CD4-positive, alpha-beta T cell treated with Interleukin-6 at 100 ng/mL for 8 hours (primary cell): Measurements from ENCODE around the gene AKR1B15.
A peak's percentile ranks its signal among the peaks of the same experiment; 100 is the strongest.
"Not testable (repeated sequence)": the region's sequence is repeated elsewhere in the genome, so short reads cannot be mapped to it uniquely, and the experiment has no call there.

Source experiments
- DNase-seq: peaks from one replicate; pipeline ENCODE4 v3.0.0-alpha.2; 2020; ENCODE audit warnings: mixed read lengths, low spot score

AKR1B15 gene

DNA sequence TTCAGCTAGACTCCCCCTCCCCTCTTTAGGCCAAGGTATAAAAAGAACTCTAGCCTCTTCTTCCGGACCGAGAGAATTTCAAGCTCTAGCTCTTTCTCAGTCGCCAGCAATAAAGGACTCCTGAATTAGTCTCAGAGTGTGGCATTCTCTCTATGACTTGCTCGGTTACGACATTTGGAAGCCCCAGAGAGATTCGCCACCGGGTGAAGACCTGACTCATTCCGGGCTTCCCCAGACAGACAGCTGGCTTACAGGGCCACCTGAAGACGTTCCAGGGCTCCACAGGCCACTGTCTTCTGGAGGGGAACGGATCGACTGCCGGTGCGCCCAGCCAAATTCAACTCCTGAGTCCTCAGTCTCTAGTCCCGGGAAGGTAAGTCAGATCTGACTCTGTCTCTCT, at the start of gene AKR1B15:
Gene AKR1B15 (plus strand): TSS at position 234 of the 400 bp plus-strand sequence. CDS start 15,510 bp downstream, outside the sequence.
- DNase-seq: no peak

- DNase-seq: no peak
These were observed 48.5 kb upstream of the AKR1B15 start for GRCh38 chr7:134500406-134500805.

DNA sequence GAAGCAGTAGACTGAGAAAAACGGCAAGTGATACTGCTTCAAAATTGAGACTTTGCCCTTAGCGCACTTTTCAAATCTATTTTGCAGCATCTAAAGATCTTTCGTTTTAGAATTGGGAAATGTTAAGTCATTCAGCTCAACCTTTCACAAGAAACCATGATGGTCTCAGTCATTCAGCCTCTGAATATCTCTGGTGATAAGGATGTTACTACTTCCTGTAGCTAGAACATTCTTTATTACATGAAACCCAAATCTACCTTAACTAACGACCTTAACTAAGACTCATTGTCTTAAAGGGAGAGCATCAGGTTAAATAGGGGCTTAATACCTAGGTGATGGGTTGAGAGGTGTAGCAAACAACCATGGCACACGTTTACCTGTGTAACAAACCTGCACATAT, 47.9 kb upstream of the AKR1B15 start:
- DNase-seq: no peak

- DNase-seq: no peak
These were observed 46.2 kb upstream of the AKR1B15 start for GRCh38 chr7:134502463-134503371.

DNA sequence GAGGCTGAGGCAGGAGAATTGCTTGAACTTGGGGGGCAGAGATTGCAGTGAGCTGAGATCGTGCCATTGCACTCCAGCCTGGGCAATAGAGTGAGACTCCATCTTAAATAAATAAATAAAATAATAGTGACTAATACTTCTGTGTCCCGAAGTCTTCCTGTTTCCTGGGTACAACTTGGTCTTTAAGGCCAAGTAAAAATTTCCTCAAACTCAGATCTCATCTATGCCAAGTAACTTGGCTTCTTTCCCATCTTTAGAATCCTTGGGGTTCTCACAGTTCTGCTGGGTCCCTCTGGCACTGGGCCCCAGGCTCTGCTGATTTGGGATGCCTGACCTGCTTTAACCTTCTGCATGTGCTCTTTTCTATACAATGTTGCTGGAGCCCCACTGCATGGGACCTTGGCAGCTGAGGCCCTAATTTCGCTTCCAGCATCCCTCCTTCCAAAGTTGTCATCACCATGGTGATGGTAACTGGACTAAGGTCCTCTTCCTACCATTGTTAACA, 44.2 kb upstream of the AKR1B15 start:
- no peak for DNase-seq

GRCh38 chr7:134505856-134506255, 43.1 kb upstream of the AKR1B15 start:
- no peak for DNase-seq

DNA sequence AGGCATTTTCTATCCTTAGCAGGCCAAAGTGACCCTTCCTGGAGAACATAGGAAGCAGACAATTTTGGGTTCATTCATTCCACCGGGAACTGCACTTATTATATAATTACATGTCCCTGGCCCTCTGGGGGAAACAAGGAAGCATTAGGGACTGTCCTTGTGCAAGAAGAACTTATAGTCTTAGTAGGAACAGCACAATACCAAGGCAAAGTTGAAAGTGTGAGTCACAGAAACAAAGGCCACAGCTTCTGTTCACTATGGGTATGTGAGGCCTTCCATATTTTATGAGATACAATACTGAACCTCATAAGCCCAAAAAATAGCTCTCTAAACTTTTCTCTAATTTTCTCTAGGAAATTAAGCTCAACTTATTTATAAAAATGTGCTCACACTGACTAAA, 39.9 kb upstream of the AKR1B15 start:
- no peak for DNase-seq

- DNase-seq: no peak
These were observed 38.3 kb upstream of the AKR1B15 start for GRCh38 chr7:134510646-134511045.

DNA sequence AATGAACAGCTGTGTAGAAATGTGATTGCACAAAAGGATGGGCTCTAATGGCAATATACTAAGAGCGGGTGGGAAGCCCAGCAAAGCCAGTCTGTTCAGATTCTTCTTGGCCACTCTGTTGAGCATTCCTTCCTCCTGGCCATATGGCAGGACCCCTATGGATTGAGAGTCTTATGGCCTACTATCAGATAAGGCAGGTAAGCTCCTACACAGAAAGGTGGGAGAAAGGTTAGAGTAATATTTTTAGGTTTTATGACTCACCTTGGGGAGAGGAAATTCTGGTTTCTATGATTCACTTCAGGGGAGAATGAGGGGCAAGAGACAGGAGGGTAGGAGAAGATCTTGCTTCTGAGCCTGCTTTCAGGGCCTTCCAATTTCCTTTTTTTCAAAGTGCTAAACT, 36.6 kb upstream of the AKR1B15 start:
- no peak for DNase-seq

- DNase-seq: peak; percentile 5
These were observed 35.6 kb upstream of the AKR1B15 start for GRCh38 chr7:134513169-134513752.

GRCh38 chr7:134514106-134514505, 34.8 kb upstream of the AKR1B15 start:
- DNase-seq: no peak

GRCh38 chr7:134514663-134515062, 34.2 kb upstream of the AKR1B15 start:
- peak; percentile 50 for DNase-seq

DNA sequence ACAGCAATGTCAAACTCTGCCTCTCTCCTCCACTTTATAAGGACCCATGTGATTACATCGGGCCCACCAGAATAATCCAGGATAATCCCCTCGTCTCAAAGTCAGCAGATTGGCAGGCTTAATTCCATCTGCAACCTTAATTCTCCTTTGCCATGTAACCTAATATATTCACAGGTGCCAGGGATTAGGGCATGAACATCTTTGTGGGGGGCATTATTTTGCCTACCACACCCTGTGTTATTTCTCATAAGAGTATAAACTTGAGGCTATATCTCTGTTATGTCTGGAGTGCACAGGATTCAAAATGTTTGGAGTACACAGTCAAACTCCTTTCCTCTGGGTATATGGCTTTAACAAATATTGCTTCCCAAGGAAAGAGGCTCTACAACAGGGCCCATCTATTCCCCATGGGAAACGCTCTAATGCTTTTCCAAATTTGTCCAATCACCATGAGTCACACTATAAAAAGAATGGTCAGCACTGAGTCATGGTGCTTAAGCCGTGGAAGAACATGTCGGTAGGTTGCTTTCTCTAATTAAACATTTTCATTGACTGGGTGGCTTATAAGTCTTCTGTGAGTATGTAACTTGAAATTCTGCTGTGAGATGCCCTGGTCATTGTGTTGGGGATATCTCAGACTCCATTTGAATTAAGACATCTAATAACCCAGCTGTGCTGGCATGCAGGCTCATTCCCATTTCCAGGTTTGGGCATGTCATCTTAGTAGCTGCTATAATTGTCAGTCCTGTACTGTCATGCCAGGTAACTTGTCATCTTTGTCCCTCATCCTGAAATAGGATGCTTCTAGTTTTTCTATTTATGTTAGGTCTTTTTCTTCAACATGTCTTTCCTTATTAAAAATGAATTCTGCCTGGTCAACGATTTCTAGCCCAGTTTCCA, 33.1 kb upstream of the AKR1B15 start:
- no peak for DNase-seq

DNA sequence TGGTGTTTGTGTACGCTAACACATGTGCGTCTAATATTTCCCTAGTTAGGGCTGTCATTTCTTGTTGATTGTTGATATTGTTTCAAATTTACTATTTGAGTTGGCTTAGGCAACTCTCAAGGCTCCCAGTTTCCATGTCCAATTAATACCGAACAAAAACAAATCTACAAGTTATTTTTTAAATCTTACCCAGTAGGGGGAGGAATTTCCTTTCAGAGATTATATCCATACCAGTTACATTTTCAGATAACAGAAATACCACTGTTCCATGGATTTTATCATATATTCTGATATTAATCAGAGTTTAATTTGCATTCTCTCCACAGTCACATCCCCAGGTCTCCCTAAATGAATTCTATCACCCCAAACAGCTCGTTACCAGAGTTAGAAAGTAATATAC, 28.8 kb upstream of the AKR1B15 start:
- DNase-seq: no peak

DNA sequence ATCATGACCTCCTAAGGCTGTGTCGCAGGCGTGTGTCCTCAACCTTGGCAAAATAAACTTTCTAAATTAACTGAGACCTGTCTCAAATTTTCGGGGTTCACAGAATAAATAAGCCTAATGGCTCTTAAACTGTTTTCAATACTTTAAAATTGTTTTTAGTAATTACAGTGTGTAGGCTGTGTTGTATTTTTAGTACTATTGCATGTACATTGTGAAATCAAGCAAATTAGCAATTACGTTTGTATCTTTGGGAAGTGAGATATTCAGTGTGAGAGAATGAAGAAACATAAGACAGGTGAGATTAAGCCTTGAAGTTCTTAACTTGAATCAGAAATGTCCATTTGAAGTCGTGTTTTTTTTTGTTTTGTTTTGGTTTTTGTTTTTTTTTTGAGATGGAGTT, 26.3 kb upstream of the AKR1B15 start:
- no peak for DNase-seq

GRCh38 chr7:134525449-134525848, 23.5 kb upstream of the AKR1B15 start:
- not testable (repeated sequence) for DNase-seq

GRCh38 chr7:134526552-134527248, 22.2 kb upstream of the AKR1B15 start:
- not testable (repeated sequence) for DNase-seq

DNA sequence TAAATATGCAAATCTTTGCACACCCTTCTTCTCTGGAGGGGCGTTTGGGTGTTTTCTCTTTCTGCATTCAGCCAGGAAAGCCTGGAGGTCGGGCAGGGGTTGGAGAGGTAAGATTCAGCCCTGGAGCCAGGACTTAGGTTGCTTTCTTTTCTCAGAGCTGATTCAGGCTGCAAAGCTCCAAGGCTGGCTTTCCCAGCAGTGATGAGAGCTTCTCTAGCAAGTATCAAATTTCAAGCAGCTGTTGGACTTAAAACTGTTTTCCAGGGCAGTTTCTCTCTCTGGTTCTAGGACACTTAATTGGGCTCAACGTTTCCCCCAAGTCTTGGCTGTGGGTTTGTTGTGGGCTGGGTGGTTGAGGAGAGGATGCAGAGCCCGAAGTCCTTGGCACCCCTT, 20.9 kb upstream of the AKR1B15 start:
- DNase-seq: no peak

DNA sequence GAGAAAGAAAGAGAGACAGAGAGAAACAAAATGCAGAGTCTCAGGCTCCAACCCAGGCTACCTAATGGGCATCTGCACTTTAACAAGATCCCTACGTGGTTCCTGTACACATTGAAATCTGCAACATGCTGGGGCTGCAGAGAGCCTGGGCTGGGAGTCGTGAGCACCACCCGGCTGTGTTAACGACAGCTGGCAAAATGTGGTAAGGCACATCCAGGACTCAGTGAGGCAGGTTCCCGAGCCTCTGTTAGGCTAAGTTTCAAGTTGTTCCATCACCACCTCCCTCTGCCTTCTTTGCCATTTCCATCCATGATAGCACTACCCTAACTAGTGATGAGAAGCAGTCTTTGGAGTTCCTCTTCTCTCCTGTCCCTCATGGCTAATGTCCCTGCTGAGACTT, 20.2 kb upstream of the AKR1B15 start:
- no peak for DNase-seq

DNA sequence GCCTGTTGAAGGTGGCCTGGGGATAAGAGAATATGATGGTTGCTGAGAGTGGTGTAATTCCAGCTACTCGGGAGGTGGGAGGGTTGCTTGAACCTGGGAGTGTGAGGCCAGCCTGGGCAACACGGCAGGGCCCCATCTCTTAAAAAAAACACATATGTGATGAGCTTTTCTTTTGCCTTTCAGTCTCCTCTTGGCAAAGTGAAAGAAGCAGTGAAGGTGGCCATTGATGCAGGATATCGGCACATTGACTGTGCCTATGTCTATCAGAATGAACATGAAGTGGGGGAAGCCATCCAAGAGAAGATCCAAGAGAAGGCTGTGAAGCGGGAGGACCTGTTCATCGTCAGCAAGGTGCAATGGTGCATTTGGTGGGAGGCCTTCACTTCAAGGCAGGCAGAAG, 18.4 kb upstream of the AKR1B15 start:
- DNase-seq: no peak

DNA sequence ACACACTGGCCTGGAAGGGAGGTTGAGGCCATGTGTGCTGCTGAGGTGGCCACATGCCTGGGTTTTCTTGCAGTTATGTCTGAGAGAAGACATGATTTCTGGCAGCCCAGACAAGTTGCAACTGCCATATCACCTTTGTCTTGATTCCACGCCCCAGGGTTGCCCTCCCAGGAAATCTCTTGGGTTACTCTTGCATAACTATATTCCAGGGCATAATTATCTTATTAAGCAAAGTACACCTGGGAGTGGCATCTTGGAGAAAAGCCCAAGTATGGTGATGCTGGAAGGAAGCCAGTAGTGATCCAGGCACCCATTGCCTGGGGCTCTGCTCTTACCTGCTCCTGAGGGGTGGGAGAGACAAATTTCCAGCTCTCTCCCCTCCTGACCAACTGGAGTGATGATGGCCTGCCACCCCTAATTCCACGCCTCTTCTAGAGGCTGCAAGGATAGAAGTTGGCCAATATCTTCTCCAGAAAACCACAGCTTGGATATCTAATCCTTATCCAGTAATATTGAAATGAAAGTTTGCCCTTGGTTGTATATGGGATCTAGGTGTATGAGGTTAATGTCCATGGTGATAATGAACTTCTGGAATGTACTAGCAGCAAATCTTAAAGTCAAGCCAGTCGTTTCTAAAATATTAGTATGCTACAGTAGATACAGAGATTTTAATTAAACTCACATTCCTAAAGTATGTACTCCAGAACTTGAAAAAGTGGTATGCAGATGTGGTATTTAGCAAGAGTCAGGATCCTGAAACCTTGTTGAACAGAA, 16.5 kb upstream of the AKR1B15 start:
- DNase-seq: no peak
